GM04504 (cell line): Measurements from ENCODE around the gene DPY19L1.
"Not testable (repeated sequence)": the region's sequence is repeated elsewhere in the genome, so short reads cannot be mapped to it uniquely, and the experiment has no call there.

Source experiments
- DNase-seq: peaks from one replicate; pipeline ENCODE4 v3.0.0-alpha.2; 2012; ENCODE audit warnings: low read depth

DPY19L1 gene

GRCh38 chr7:35037211-35037525 lies at the start of gene DPY19L1:
TSS of gene DPY19L1 (minus strand) at chr7:35037485. CDS start at chr7:35037394, 91 bp downstream.
- DNase-seq: no peak

- DNase-seq: not testable (repeated sequence)
Measured at GRCh38 chr7:35079517-35079916, 42.2 kb upstream of the DPY19L1 start.

DNA sequence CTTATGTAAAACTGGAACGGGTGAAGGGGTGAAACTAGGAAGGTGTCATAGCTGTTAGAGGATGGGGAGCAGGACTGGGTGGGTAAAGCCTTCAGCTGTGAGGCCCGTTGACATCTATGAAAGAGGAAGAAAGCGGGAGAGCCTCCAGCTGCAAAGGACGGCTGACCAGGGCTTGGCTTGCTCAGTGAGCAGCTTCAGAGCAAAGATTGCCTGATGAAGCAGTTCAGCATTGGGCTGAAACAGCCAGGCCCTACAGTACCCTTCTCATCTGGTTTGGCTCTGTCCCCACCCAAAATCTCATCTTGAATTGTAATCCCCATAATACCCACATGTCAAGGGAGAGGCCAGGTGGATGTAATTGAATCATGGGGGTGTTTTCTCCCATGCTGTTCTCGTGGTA lies 36.7 kb upstream of the DPY19L1 start:
- DNase-seq: not testable (repeated sequence)

DNA sequence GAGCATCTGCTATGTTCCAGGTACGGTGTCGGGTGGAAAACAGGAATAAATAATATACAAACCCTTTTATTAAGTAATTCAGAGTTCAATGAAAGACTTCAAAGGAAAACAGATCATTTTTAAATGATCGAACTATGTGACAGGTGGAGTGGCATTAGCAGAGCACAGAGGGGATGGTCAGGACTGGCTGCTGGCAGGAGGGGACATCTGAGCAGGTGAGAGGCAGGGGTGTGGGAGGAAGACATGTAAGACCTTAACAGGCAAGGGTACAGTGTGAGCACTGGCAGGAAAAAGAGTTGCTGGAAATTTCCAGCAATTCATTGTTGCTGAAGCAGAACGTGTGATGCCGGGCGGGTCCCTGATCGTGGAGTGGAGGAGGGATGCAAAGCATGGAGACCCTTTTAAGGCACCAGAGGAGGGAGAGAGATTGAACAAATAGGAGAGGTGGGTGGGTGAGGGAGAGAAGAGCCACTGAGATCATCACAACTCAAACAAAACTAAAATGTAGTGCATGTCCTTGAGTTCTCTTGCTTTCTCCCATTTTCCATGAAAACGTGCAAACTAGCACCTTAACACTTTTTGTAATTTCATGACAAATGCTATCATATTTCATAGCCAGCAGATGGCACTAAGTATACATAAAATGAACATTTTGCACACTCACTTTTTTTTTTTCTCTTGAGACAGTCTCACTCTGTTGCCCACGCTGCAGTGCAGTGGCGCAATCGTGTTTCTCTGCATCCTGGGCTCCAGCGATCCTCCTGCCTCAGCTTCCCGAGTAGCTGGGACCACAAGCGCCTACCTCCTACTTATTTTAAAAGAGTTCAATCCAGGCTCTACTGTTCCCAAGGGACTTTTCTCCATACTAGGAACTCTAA lies 35.9 kb upstream of the DPY19L1 start:
- peak; percentile 6 for DNase-seq

GRCh38 chr7:35069084-35069483 lies 31.8 kb upstream of the DPY19L1 start:
- DNase-seq: not testable (repeated sequence)

DNA sequence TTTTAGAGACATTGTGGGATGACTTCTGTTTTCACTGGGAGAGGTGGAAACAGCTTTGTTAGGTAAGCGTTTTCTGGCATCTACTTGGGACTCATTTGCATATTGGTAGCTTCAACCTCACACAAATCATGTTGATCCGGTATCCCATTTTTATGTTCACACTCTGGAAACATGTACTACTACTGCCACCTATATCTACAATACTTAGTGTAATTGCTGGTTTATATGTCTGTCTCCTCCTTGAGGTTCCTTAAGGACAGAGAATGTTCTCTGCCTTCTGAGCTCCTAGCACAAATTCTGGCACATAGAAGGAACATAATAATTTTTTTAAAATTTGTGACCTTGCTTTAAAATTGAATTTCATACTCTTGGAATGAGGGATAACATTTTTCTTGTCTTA lies 28.1 kb upstream of the DPY19L1 start:
- DNase-seq: not testable (repeated sequence)

DNA sequence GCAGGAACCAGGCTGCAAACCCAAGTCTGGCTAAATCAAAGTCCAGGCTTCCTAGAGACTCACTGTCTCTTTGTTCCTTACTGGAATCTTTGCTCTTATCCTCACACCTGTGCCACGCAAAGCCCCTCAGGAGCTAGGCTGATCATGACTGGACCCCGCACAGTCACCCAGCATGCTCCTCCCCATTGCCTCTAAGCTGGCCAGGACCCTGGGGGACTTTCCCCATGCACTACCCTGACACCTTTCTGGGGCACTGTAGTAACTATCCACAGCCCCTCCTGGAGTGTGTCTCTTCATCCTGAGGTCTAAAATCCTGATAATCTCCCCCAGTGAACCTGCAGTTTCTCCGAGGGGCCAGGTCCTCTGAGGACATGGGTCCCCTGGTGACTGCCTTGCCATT lies 21.3 kb upstream of the DPY19L1 start:
- DNase-seq: not testable (repeated sequence)

DNA sequence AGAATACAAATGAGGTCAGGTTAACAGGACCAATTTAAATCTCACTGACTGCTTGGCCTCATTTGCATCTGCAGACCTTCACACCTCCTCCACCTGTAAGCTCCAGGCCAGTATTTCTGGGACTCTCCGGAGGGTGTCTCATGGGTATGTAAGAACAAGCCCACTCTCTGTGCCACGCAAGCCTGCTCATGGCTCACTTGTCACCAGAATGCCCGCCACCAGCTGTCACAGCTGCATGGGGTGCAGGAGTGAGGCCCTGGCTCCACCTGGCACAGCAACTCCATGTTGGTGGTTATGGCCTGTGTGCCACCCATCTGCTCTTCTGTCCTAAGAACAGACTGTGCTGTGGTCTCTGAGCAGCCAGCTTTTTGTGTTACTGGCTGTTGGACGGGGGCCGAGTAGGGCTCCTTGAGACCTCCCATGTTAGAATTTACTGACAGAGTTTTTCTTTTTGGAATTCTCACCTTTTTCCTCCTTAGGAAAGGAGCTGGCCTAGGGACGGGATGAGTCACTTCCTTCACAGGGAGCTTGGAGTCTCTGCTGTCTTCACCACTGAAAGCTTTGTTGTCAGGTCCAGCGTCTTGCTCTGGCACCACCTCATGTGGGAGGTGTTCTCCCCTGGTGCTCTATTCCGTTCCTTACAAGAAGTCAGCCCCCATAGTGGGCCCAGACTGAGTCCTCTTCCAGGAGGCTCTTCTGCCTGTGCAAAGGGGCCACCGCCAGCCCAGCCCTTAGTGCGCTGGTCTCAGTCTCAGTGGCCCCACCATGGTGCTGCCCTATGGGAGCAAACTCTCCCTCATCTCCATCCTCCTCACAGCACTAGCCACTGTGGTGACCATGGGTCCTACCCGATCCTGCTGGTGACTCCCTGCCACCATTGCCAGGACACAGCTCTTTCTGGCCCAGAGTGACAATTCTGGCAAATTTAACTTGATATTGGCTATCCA lies 20.5 kb upstream of the DPY19L1 start:
- DNase-seq: not testable (repeated sequence)

DNA sequence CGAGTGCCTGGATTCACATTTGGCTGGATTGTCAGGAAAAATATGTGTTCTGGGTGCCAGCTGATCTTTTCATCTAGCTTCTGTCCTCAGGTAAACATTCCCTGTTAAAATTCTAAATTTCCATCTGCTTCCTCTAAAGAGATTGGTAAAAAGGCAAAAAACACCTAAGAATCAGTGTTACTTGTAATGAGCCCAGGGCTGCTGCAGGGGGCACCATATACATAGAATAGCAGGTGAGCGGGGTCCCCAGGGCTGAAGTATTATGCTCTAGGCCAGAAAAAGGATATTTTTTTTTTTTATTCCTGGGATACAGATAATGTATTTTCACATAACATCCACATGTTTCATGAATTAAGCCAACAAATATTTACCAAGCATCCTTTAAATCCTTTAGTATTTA lies 18.4 kb upstream of the DPY19L1 start:
- not testable (repeated sequence) for DNase-seq

DNA sequence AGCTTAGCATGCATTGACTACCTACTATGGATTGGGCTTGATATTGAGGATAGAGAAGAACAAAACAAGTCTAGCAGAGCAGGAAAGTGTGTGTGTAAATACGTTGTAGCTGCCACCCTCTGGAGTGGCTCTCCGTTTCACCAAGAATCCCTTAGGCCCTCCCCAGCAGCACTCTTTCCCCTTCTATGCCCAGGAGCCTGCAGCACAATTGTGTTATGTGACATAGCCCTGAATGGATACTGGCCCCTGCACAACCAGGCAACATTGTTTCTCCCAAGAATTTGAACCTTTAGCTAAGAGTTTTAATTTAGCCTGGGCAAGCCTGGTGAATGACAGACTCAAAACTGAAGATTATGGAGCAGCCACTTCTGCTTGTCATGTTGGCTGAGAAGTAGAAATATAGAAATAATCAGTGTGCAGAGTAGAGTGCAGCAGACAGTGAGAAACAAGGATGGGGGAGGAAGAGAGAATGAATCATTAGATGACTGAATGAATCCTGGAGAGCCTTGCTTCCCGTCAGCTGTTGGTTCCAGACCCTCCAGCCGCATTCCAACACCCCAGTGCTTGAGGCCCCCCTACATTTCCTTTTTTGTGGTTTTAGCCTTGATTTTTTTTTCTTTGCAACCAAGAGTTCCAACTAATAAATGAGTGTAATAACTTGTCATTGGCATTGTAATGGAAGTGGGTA lies 16.3 kb upstream of the DPY19L1 start:
- DNase-seq: not testable (repeated sequence)

DNA sequence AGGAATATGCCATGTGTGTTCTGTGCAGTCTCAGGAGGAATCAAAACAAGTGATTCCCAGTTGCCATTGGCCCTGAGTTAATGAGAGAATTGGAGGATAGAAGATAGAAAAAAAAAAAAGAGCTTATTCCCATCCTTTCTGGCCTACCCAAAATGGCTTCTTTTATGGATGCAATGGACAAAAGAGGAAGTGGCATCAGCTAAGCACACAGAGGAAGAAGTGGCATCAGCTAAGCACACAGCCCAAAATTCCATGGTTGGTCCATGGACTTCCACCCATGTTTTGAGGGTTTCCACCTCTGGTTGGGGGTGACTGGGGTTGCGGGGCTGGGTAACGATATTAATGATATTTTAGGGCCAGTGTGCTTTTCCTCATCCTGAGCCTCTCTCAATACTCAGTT lies 11.1 kb upstream of the DPY19L1 start:
- DNase-seq: not testable (repeated sequence)

GRCh38 chr7:35047912-35048305 lies 10.6 kb upstream of the DPY19L1 start:
- not testable (repeated sequence) for DNase-seq

DNA sequence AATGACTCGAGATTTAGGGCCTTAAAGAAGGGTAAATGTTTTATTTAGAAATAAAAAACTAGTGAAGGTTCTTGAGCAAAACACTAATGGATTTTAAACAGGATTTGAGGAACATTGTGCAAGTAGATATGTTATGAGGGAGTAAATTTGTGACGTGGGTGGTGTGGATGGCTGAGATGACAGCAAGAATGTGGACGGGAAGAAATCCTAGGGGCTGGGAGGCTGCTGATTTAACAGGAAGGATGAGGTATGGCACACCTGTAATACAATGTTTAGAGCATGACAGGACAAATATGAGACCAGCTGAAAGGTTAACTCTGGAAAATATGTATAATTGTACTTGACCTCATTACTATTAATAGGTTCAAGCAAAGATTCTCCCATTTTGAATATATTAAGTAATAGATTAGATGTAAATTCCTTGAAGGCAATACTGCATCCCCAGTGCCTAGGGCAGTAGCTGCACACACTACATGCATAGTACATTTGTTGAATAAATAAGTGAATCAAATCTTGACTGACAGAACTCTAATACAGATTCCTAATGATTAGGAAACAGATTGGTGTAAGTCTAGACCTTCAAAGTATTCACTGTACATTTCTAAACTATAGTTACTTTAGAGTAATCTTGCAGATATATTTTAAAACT lies 10.1 kb upstream of the DPY19L1 start:
- not testable (repeated sequence) for DNase-seq

DNA sequence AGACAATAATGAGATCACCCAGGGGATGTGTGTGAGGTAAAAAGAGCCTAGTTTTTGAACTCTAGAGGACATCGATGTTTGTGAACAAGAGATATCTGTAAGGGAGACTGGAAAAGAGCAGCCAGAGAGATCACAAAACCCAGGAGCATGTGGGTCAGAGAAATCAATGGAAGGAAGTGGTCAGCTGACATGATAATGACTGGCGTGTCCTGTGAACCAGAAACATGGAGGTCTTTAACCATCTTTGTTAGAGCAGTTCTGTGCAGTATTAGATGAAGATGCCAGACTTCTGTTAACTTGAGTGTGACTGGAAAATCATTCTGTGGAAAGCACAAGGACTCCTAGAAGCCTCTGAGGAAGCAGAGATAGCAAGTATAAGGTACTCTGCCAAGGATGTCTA lies 6.0 kb upstream of the DPY19L1 start:
- not testable (repeated sequence) for DNase-seq

DNA sequence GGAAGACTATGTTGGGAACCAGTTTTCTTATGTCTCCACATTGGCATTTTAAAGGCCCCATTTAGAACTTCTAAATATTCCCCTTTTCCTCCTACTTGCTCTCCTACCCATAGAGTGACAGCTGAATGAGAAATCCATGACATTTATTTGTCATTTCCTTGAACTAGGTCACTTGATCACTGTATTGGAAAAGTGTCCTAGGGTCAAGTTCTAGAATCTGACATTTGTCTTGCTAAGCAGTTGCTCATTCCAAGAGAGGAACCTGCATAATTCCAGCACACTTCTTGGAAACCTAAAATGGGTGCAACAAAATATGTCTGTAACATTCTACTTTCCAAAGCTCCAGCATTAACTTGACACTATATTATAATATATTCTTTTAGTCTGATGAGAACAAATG lies 3.6 kb upstream of the DPY19L1 start:
- no peak for DNase-seq

- no peak for DNase-seq
Measured at GRCh38 chr7:35039343-35039742, 2.1 kb upstream of the DPY19L1 start.

GRCh38 chr7:35038354-35038753 lies 1.1 kb upstream of the DPY19L1 start:
- no peak for DNase-seq

GRCh38 chr7:35037526-35038341 lies 449 bp upstream of the DPY19L1 start:
- peak; percentile 91 for DNase-seq

- DNase-seq: peak; percentile 28
Measured at GRCh38 chr7:35036361-35037171, 719 bp downstream of the DPY19L1 start.

DNA sequence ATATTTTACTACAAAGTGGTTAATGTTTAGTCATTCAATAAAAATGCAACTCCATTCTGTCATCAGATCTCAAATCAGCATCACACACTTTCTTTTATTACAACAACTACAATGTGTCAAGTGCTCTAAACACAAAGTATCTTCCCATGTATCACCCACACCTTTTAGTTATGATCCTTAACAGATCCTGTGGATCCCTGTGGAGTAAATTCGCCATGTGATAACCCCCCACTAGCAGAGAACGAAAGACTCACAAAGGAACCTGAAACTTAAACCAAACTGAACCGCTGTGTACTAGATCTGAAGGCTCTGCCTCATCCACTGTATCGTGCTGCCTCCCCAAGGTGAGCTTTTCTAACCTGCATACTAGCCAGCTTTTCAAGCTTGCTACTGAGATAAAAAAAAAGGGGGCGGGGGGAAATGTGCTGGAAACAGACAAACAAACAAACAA lies 1.7 kb downstream of the DPY19L1 start:
- DNase-seq: no peak
